Spleen (tissue), 11 donors: ENCODE results near the gene PLCG2. TPM values are rescaled to one million over a fixed set of nuclear protein-coding genes. Genes with fewer than 3 reads are reported as not detected.

ENCODE experiments used
- DNase-seq: peaks from one replicate; pipeline ENCODE4 v3.0.0-alpha.2; 2020
- H3K27ac ChIP-seq, 8 donors: fragments of 200-600 bp; sonication (generic) in 7 of 8; 1 replicate in 4 of 8; 2 replicates in 4 of 8; pipeline versions ENCODE4 v1.5.0 to v1.8.0; 2016 to 2021; ENCODE audit warnings: inconsistent platforms in 4 of 8, mild to moderate bottlenecking in 4 of 8, moderate library complexity in 1 of 8
- H3K27me3 ChIP-seq, 7 donors: fragments of 200-600 bp; sonication (generic) in 6 of 7; replicated peaks in 1 of 7; 1 replicate in 4 of 7; 2 replicates in 3 of 7; pipeline versions ENCODE4 v1.5.0 to v1.8.0; 2016 to 2021; ENCODE audit warnings: inconsistent platforms in 3 of 7, mild to moderate bottlenecking in 1 of 7
- H3K36me3 ChIP-seq, 6 donors: fragments of 200-600 bp; sonication (generic) in 5 of 6; 1 replicate in 4 of 6; 2 replicates in 2 of 6; pipeline versions ENCODE4 v1.5.0 to v1.8.0; 2016 to 2021; ENCODE audit warnings: inconsistent platforms in 2 of 6
- H3K4me1 ChIP-seq, 6 donors: fragments of 200-600 bp; sonication (generic) in 5 of 6; 1 replicate in 3 of 6; 2 replicates in 3 of 6; pipeline versions ENCODE4 v1.5.0 to v1.8.0; 2016 to 2021; ENCODE audit warnings: inconsistent platforms in 3 of 6
- H3K4me3 ChIP-seq, 8 donors: fragments of 200-600 bp; sonication (generic) in 7 of 8; 1 replicate in 4 of 8; 2 replicates in 4 of 8; pipeline versions ENCODE4 v1.5.0 to v1.8.0; 2016 to 2021; ENCODE audit warnings: inconsistent platforms in 4 of 8, mild to moderate bottlenecking in 4 of 8, moderate library complexity in 2 of 8
- H3K9me3 ChIP-seq, 8 donors: fragments of 200-600 bp; sonication (generic) in 7 of 8; 1 replicate in 4 of 8; 2 replicates in 4 of 8; pipeline versions ENCODE4 v1.5.0 to v1.8.0; 2016 to 2021; ENCODE audit warnings: inconsistent platforms in 4 of 8
- POLR2A ChIP-seq, 3 donors: fragments of 450-650 bp; IDR thresholded peaks; one replicate each; pipeline ENCODE4 v1.5.1; 2017; ENCODE audit warnings: antibody characterized with exemption in 3 of 3, mild to moderate bottlenecking in 1 of 3
- POLR2AphosphoS5 ChIP-seq, 3 donors: sonication (generic); formaldehyde crosslinking; IDR thresholded peaks; one replicate each; pipeline ENCODE4 v1.5.1; 2017; ENCODE audit warnings: antibody characterized with exemption in 3 of 3
- WGBS, 5 donors: extraction: QIAGEN DNeasy Blood & Tissue Kit in 3 of 5; methylation state at CpG; one replicate each; pipeline versions ENCODE4 v1.1.5 to v1.1.7; 2013 to 2018; 5-methylcytosine and 5-hydroxymethylcytosine counted together
- intact Hi-C: fragments of 100-400 bp; cut with DNase I; formaldehyde crosslinking; loops from one replicate; pipeline ENCODE4 v1.15.0; 2023; ENCODE audit warnings: low total_unique reads
- polyA plus RNA-seq, 3 donors: library from polyadenylated mRNA; stranded (reverse); fragments of 200-250 nt; gene quantifications; one replicate each; pipeline ENCODE4 v1.2.1, GENCODE V29; 2013
- total RNA-seq, 7 donors: library from RNA; depleted of rRNA in 3 of 7; stranded (reverse); fragments of >200 nt in 3 of 7; fragmentation: NEBNext Ultra II Directional in 4 of 7; extraction: Animal tissue kit (Norgen Biotek cat#: 25700) in 4 of 7; gene quantifications; one replicate each; pipeline versions ENCODE4 v1.1.0 to v1.2.1, GENCODE V29; 2016 to 2021
- TF ChIP-seq, protein P1 (sequence below), 11 experiments: fragments of 200-600 bp in 7 of 11; fragments of 450-650 bp in 4 of 11; sonication (generic) in 4 of 11; IDR thresholded peaks in 8 of 11; conservative IDR thresholded peaks in 3 of 11; 1 replicate in 7 of 11; 2 replicates in 4 of 11; pipeline versions ENCODE4 v1.4.0 to v1.8.0; 2016 to 2021; ENCODE audit warnings: antibody characterized with exemption in 11 of 11, inconsistent platforms in 4 of 11, mild to moderate bottlenecking in 1 of 11
- donor health status: healthy with polysubstance abuse.
- donor health status: DM: no; HTN: no; CAD: no; lungs with moderate emphysema.
- donor health status: DM: no; HTN: no; CAD: no.
- donor health status: Bipolar disorder and iron deficiency.
- donor health status: healthy.
- donor health status: DM: no; HTN: no; CAD: no.
- donor health status: DM: yes; HTN: yes; CAD: no.

PLCG2 gene
- total and polyA plus RNA-seq, 10 donors, result 57.1 to 277 (median 145) TPM

DNA sequence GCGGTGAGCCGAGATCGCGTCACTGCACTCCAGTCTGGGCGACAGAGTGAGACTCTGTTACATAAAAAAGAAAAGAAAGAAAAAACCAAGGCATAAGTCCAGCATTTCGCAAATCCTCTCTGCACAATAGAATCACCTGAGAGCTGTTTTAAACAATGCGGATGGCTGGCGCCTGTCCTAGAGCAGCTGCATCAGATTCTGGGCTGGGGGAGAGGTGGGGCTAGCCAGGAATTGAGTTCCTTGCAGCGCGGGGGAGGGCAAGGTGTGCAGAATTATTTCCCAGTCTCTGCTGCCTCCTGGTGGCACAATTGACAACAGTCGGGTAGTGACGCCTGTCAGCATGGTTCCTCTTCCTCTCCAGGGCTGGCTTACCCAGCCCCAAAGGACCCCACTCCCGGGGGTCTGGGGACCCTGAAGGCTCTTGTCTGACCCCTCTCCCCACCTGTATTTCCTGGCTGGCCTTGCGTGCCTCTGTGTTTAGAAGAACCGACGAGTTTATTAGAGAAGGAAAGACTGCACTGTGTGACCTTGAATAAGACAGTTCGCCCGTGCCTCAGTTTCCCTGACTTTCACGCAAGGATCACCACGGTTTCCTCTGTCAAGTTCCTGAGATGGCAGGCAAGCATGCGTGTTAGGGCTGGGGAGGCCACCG, 41.1 kb upstream of the PLCG2 start:
- no peaks in the 10 kb centered on the region for H3K36me3 ChIP-seq
- peak overlapping the region in 7 of 8 donors; percentile 74 to 92 (median 85) for H3K27ac ChIP-seq
- peaks cover 14 to 55% (median 39%) of the 10 kb centered on the region in 6 donors for H3K4me1 ChIP-seq
- intact Hi-C loops, result loop anchor here (5.0 kb wide), 1 partner anchor 531 kb away; no protein-coding TSS in a partner anchor
- TF ChIP-seq POLR2A (IDR thresholded peaks at IDR 0.05), result no peak
- peak in 2 of 3 donors; percentile 35 to 61 for TF ChIP-seq POLR2AphosphoS5 (IDR thresholded peaks at IDR 0.05)
- TF ChIP-seq, protein P1, sequence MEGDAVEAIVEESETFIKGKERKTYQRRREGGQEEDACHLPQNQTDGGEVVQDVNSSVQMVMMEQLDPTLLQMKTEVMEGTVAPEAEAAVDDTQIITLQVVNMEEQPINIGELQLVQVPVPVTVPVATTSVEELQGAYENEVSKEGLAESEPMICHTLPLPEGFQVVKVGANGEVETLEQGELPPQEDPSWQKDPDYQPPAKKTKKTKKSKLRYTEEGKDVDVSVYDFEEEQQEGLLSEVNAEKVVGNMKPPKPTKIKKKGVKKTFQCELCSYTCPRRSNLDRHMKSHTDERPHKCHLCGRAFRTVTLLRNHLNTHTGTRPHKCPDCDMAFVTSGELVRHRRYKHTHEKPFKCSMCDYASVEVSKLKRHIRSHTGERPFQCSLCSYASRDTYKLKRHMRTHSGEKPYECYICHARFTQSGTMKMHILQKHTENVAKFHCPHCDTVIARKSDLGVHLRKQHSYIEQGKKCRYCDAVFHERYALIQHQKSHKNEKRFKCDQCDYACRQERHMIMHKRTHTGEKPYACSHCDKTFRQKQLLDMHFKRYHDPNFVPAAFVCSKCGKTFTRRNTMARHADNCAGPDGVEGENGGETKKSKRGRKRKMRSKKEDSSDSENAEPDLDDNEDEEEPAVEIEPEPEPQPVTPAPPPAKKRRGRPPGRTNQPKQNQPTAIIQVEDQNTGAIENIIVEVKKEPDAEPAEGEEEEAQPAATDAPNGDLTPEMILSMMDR (IDR thresholded peaks at IDR 0.05 in 8 of 11, conservative IDR thresholded peaks at IDR 0.05 in 3 of 11), result peak; percentile 86 to 97 (median 94)
- no peaks in the 10 kb centered on the region for H3K27me3 ChIP-seq
- peak overlapping the region in 7 of 8 donors; percentile 8 to 59 (median 22) for H3K4me3 ChIP-seq
- peak; percentile 94 for DNase-seq
- H3K9me3 ChIP-seq, result no peaks in the 10 kb centered on the region
- 6 to 11% (median 8%) methylated on average over 21 to 22 of the region's 22 CpGs for WGBS, 5 donors

- TF ChIP-seq POLR2AphosphoS5 (IDR thresholded peaks at IDR 0.05) (peak; percentile 81 to 89 (median 87)), POLR2A (IDR thresholded peaks at IDR 0.05) (peak in 2 of 3 donors; percentile 44 to 47)
- TF ChIP-seq, protein P1 (IDR thresholded peaks at IDR 0.05 in 8 of 11, conservative IDR thresholded peaks at IDR 0.05 in 3 of 11), result no peak
- Histone ChIP-seq H3K36me3 (no peaks in the 10 kb centered on the region), H3K27ac (peak overlapping the region; percentile 63 to 92 (median 82)), H3K4me3 (peak overlapping the region in 5 of 8 donors; percentile 19 to 59 (median 29)), H3K4me1 (peaks cover 14 to 55% (median 39%) of the 10 kb centered on the region in 6 donors), H3K9me3 (no peaks in the 10 kb centered on the region), H3K27me3 (no peaks in the 10 kb centered on the region)
- 34 to 44% (median 37%) methylated on average over 12 to 18 of the region's 18 CpGs for WGBS, 5 donors
- intact Hi-C loops, result loop anchor here (5.0 kb wide), 1 partner anchor 532 kb away; no protein-coding TSS in a partner anchor
- DNase-seq, result peak; percentile 98
Observed at GRCh38 chr16:81738783-81739496, 40.2 kb upstream of the PLCG2 start.

- DNase-seq, result peak; percentile 78
- Histone ChIP-seq H3K4me1 (peaks cover 14 to 55% (median 39%) of the 10 kb centered on the region in 6 donors), H3K27ac (peak overlapping the region; percentile 63 to 92 (median 82)), H3K4me3 (peak overlapping the region in 5 of 8 donors; percentile 19 to 59 (median 29)), H3K9me3 (no peaks in the 10 kb centered on the region), H3K27me3 (no peaks in the 10 kb centered on the region), H3K36me3 (no peaks in the 10 kb centered on the region)
- WGBS, 5 donors, result 67 to 78% (median 73%) methylated on average over 7 to 8 of the region's 8 CpGs
- intact Hi-C loops, result loop anchor here (5.0 kb wide), 1 partner anchor 532 kb away; no protein-coding TSS in a partner anchor
- TF ChIP-seq, protein P1 (IDR thresholded peaks at IDR 0.05 in 8 of 11, conservative IDR thresholded peaks at IDR 0.05 in 3 of 11), result no peak
- no peak for TF ChIP-seq POLR2A (IDR thresholded peaks at IDR 0.05)
- no peak for TF ChIP-seq POLR2AphosphoS5 (IDR thresholded peaks at IDR 0.05)
Observed at GRCh38 chr16:81739503-81739902, 39.6 kb upstream of the PLCG2 start.
